Measurements from ENCODE around the gene DTNBP1. TPM values are rescaled to one million over a fixed set of nuclear protein-coding genes. Genes with fewer than 3 reads are reported as not detected.

Gene DTNBP1
- total RNA-seq, 3 donors from 2014 or later, result 14.6 to 22.0 (median 19.5) TPM

DNA sequence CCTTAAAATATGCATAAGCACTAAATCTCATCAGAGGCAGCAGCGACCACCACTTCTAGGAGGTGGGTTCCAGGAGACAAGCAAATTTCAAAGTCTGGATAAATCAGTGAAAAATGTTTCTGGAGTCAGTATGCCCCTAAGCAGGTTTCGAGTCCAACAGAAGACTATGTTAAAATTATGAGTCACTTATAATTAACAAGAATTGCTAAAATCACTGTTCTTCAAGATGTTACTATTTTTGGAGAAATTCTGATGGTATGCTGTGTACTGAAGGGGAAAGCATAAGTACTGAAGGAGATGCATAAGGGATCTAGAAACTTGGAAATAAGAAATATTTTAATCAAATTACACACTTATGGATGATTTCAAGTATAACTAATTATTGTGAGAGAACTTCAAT, 58.0 kb downstream of the DTNBP1 start:
- intact Hi-C loops (cut with DNase I; ENCODE audit: low total_unique reads), result no loop called here
- Histone ChIP-seq H3K4me3 (no peak overlapping the region), H3K36me3 (no peaks in the 10 kb centered on the region), H3K9me3 (no peaks in the 10 kb centered on the region), H3K27me3 (no peaks in the 10 kb centered on the region), H3K4me1 (no peaks in the 10 kb centered on the region), H3K27ac (no peak overlapping the region)
- DNase-seq (ENCODE audit: low spot score in 2 of 2), result no peak
- TF ChIP-seq POLR2AphosphoS5 (IDR thresholded peaks at IDR 0.05), result no peak
- TF ChIP-seq POLR2A (IDR thresholded peaks at IDR 0.05), result no peak
- TF ChIP-seq, protein P1, sequence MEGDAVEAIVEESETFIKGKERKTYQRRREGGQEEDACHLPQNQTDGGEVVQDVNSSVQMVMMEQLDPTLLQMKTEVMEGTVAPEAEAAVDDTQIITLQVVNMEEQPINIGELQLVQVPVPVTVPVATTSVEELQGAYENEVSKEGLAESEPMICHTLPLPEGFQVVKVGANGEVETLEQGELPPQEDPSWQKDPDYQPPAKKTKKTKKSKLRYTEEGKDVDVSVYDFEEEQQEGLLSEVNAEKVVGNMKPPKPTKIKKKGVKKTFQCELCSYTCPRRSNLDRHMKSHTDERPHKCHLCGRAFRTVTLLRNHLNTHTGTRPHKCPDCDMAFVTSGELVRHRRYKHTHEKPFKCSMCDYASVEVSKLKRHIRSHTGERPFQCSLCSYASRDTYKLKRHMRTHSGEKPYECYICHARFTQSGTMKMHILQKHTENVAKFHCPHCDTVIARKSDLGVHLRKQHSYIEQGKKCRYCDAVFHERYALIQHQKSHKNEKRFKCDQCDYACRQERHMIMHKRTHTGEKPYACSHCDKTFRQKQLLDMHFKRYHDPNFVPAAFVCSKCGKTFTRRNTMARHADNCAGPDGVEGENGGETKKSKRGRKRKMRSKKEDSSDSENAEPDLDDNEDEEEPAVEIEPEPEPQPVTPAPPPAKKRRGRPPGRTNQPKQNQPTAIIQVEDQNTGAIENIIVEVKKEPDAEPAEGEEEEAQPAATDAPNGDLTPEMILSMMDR (IDR thresholded peaks at IDR 0.05), result no peak

DNA sequence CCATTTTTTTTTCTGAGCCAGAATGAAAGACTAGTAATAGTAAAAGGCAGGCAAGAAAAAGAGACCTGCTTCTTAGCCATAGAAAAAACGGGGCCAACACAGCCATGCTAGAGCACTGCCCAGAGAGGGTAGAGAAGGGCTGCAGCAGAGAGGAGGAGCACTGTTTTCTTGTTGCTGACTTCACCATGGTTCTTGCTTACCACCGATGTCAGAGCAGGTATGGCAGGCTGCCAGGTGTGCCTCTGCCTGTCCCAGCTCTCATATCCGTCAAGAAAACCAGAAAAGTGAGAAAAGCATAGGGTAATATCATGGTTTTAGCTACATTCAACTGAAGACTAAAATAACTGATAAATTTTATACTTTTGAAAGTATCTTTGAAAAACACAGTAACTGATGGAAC, 60.7 kb downstream of the DTNBP1 start:
- Histone ChIP-seq H3K9me3 (no peaks in the 10 kb centered on the region), H3K4me1 (no peaks in the 10 kb centered on the region), H3K27ac (no peak overlapping the region), H3K36me3 (no peaks in the 10 kb centered on the region), H3K27me3 (no peaks in the 10 kb centered on the region), H3K4me3 (no peak overlapping the region)
- TF ChIP-seq POLR2AphosphoS5 (IDR thresholded peaks at IDR 0.05) (no peak), POLR2A (IDR thresholded peaks at IDR 0.05) (no peak)
- TF ChIP-seq, protein P1 (IDR thresholded peaks at IDR 0.05), result no peak
- no peak for DNase-seq (ENCODE audit: low spot score in 2 of 2)
- intact Hi-C loops (cut with DNase I; ENCODE audit: low total_unique reads), result no loop called here

DNA sequence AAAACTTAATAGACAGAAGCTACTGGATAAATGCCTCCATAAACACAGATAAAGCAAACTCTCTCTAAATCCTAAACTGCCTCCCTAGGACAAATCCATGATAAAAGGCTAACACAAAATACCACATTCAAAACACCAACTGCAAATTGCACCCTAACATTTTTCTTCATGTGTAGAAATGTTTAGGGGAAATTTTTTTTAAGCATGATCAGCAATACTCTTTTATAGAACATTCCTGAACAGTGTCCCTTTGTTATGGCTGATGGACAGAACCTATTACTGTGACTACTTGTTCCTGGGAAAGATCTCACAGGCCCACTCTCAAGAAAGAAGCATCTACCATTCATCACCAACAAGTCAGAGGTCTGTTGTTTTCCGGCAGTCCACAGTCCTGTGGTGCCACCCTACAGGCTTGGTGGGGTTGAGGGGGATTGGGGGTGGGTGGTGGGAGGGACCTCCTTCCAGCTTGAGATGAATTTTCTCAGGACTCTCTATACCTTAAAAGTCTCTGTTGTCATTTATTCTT, 64.5 kb downstream of the DTNBP1 start:
- TF ChIP-seq POLR2A (IDR thresholded peaks at IDR 0.05) (no peak), POLR2AphosphoS5 (IDR thresholded peaks at IDR 0.05) (no peak)
- TF ChIP-seq, protein P1 (IDR thresholded peaks at IDR 0.05), result no peak
- intact Hi-C loops (cut with DNase I; ENCODE audit: low total_unique reads), result no loop called here
- H3K36me3 ChIP-seq, result no peaks in the 10 kb centered on the region

DNA sequence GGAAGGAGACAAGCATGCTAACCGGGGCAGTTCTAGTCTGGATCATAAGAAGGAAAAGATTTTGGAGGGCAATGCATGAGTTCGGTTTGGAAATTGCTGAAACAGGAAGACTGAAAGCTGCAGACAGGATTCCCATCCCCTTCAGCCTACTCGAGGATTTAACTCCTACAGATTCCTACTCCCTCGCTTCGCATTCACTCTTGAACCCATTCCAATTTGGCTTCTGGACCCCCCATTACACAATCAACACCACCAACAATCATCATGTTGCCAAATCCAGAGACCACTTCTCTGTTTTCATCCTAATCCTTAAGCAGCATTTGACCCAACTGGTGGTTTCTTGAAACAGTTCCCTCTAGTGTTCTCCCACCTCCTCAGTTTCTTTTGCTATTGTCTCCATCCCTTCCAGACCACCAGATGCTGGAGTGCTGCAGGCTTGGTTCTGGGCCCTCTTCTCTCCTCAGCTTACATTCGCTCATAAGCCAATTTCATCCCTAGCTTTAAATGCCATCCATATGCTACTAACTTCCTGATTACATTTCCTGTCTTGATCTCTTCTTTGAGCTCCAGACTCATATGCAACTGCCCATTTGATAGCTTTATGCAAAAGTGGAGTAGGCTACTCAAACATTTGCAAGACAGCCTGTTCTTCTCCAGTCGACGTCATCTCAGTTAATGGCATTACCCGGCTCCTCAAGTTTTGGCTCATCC, 66.5 kb downstream of the DTNBP1 start:
- Histone ChIP-seq H3K4me3 (no peak overlapping the region), H3K9me3 (no peaks in the 10 kb centered on the region), H3K36me3 (no peaks in the 10 kb centered on the region), H3K27me3 (no peaks in the 10 kb centered on the region), H3K27ac (no peak overlapping the region), H3K4me1 (no peaks in the 10 kb centered on the region)
- no peak for TF ChIP-seq POLR2AphosphoS5 (IDR thresholded peaks at IDR 0.05)
- TF ChIP-seq, protein P1 (IDR thresholded peaks at IDR 0.05), result no peak
- intact Hi-C loops (cut with DNase I; ENCODE audit: low total_unique reads), result no loop called here
- no peak for DNase-seq (ENCODE audit: low spot score in 2 of 2)

More for the DNA sequence above, 64.5 kb downstream of the DTNBP1 start:
- no peaks in the 10 kb centered on the region for H3K9me3 ChIP-seq
- no peak overlapping the region for H3K27ac ChIP-seq
- no peaks in the 10 kb centered on the region for H3K27me3 ChIP-seq
- H3K4me3 ChIP-seq, result no peak overlapping the region
- no peak for DNase-seq (ENCODE audit: low spot score in 2 of 2)
- H3K4me1 ChIP-seq, result no peaks in the 10 kb centered on the region

DNA sequence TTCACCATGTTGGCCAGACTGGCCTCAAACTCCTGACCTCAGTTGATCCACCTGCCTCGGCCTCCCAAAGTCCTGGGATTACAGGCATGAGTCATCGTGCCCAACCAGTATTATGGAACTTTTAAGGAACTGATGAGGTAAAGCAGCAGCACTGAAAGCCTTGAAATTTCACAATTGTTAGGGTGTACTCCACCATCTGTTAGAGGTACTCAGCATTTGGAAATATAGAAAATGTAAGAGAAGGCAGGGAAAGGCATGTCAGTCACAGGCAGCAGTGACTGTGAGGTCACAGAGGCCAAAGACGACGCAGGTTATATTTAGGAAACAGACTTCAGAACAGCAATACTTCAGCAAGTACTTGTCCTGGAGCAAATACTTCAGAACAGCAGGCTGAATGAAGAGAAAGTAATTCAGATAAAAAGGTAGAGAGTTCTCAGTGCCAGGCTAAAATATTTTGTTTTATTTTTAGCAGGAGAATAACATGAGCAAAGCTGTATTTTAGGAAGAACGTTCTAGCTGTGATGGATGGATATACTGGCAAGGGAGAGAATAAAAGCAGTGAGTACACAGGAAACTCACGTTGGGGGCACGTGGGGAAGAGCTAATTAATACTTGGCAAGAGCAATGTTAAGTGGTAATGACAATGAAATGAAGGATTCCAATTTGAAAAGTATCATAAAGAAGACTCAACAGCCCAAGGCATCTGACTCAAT, 67.2 kb downstream of the DTNBP1 start:
- DNase-seq (ENCODE audit: low spot score in 2 of 2), result no peak
- Histone ChIP-seq H3K27ac (no peak overlapping the region), H3K9me3 (no peaks in the 10 kb centered on the region), H3K4me3 (no peak overlapping the region), H3K27me3 (no peaks in the 10 kb centered on the region), H3K4me1 (no peaks in the 10 kb centered on the region), H3K36me3 (no peaks in the 10 kb centered on the region)
- TF ChIP-seq, protein P1 (IDR thresholded peaks at IDR 0.05), result no peak
- no peak for TF ChIP-seq POLR2A (IDR thresholded peaks at IDR 0.05)
- no peak for TF ChIP-seq POLR2AphosphoS5 (IDR thresholded peaks at IDR 0.05)
- intact Hi-C loops (cut with DNase I; ENCODE audit: low total_unique reads), result no loop called here

Measured in breast epithelium (tissue), 4 donors.